ENCODE measurements around the gene POLRMT. TPM values are rescaled to one million over a fixed set of nuclear protein-coding genes. Genes with fewer than 3 reads are reported as not detected.
A peak's percentile ranks its signal among the peaks of the same experiment; 100 is the strongest.

POLRMT gene
- total RNA-seq, 1 donor, result 25.5 TPM

DNA sequence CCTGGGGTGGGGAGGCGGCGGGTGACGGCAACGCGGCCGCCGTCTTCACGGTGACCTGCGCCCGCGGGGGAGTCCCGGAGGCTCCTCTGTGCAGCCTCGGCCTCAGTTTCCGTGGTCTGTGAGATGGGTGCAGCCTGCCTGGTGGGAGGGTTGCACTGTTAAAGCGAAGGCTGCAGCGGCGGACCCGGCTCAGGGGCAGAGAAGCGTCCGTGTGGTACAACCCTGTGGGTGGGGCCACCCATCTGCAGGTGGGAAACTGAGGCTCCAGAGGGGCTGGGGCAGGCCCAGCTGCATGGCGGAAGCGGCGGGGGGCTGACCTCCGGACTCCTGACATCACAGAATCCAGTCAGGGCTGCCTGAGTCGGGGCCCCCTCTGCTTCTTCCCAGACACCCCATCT lies 6.8 kb upstream of the POLRMT start:
- H3K4me3 ChIP-seq (ENCODE audit: low read depth, low read length), result peak overlapping the region; percentile 35
- DNase-seq (ENCODE audit: low read depth), result no peak
- TF ChIP-seq, protein P1, sequence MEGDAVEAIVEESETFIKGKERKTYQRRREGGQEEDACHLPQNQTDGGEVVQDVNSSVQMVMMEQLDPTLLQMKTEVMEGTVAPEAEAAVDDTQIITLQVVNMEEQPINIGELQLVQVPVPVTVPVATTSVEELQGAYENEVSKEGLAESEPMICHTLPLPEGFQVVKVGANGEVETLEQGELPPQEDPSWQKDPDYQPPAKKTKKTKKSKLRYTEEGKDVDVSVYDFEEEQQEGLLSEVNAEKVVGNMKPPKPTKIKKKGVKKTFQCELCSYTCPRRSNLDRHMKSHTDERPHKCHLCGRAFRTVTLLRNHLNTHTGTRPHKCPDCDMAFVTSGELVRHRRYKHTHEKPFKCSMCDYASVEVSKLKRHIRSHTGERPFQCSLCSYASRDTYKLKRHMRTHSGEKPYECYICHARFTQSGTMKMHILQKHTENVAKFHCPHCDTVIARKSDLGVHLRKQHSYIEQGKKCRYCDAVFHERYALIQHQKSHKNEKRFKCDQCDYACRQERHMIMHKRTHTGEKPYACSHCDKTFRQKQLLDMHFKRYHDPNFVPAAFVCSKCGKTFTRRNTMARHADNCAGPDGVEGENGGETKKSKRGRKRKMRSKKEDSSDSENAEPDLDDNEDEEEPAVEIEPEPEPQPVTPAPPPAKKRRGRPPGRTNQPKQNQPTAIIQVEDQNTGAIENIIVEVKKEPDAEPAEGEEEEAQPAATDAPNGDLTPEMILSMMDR (IDR thresholded peaks at IDR 0.05; ENCODE audit: insufficient read depth, low read depth, low read length), result no peak

DNA sequence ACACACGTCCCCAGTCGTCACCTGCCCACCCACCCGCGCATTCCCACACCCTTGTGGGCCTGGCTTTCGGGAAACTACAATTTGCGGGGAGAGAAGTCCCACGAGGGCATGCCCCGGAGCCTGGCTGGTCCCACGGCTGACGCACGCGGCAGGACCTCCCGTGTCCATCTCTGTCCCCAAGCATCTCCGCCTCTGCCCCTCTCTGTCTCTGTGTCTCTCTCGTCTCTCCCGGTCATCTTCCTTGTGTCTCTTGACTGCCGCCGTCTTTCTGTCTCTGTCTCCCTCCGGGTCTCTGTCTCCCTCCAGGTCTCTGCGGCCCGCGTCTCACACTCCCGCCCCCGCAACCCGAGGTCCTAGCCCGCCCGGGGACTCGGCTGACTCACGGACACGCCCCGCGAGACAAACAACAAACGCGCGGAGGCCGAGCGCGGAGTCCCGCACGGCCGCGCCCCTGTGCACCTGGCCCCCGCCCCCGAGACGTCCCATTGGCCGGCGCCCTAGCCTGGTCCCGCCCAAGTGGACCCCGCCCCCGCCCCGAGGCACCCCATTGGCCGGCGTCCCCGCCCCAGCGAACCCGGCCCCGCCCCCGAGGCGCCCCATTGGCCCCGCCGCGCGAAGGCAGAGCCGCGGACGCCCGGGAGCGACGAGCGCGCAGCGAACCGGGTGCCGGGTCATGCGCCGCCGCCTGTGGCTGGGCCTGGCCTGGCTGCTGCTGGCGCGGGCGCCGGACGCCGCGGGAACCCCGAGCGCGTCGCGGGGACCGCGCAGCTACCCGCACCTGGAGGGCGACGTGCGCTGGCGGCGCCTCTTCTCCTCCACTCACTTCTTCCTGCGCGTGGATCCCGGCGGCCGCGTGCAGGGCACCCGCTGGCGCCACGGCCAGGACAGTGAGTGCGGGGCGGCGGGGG lies 6.2 kb upstream of the POLRMT start, which contains the start of gene FGF22:
TSS of gene FGF22 (plus strand) at position 627 of the 908 bp plus-strand sequence. CDS start at position 674, 47 bp downstream.
- peak; percentile 89 for DNase-seq (ENCODE audit: low read depth)
- TF ChIP-seq, protein P1 (IDR thresholded peaks at IDR 0.05; ENCODE audit: insufficient read depth, low read depth, low read length), result no peak
- H3K4me3 ChIP-seq (ENCODE audit: low read depth, low read length), result peak within 1 kb of the TSS; percentile 58

DNA sequence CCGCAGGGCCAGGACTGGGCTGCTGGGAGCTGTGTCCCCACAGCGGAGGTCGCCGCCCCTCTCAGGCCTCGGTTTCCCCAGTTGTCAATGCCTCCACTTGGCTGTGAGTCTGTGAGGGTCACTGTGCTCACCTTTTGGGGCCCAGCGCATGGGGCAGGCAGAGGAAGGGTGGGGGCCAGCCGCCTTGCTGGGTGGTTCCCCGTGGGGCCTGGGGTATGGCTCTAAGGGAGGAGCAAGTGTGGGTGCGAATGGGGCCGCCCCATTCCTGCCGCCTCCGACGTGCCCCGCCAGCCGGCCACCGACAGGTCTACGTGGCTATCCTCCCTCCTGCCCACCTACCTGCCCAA lies 5.5 kb upstream of the POLRMT start:
- peak overlapping the region; percentile 58 for H3K4me3 ChIP-seq (ENCODE audit: low read depth, low read length)
- DNase-seq (ENCODE audit: low read depth), result no peak
- TF ChIP-seq, protein P1 (IDR thresholded peaks at IDR 0.05; ENCODE audit: insufficient read depth, low read depth, low read length), result no peak

DNA sequence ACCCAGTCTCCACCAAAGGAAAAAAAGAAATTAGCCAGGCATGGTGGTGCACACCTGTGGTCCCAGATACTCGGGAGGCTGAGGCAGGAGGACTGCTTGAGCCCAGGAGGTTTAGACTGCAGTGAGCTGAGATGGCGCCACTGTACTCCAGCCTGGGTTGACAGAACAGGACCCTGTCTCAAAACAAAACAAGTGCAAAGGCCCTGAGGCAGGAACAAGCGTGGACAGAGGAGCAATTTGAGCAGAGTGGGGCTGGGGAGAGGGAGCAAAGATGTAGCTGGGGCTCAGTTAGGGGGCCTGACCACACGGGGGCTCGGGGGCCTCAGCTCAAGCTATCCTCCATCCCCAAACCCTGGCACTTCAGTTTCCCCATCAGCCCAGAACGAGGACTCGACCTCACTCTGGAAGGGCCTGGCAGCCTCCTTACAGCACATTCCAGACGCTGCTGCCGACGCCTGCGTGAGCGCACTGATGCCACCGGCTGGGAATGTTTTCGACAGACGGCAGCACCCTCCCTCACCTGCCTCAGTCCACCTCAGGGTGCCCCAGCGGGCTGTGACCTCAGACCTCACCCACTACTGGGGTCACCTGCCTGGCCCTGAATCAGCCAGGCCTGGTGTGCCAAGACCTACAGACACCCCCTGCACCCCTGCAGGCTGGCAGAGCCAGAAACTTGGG lies 1.8 kb upstream of the POLRMT start:
- DNase-seq (ENCODE audit: low read depth), result no peak
- TF ChIP-seq, protein P1 (IDR thresholded peaks at IDR 0.05; ENCODE audit: insufficient read depth, low read depth, low read length), result no peak
- H3K4me3 ChIP-seq (ENCODE audit: low read depth, low read length), result no peak overlapping the region

DNA sequence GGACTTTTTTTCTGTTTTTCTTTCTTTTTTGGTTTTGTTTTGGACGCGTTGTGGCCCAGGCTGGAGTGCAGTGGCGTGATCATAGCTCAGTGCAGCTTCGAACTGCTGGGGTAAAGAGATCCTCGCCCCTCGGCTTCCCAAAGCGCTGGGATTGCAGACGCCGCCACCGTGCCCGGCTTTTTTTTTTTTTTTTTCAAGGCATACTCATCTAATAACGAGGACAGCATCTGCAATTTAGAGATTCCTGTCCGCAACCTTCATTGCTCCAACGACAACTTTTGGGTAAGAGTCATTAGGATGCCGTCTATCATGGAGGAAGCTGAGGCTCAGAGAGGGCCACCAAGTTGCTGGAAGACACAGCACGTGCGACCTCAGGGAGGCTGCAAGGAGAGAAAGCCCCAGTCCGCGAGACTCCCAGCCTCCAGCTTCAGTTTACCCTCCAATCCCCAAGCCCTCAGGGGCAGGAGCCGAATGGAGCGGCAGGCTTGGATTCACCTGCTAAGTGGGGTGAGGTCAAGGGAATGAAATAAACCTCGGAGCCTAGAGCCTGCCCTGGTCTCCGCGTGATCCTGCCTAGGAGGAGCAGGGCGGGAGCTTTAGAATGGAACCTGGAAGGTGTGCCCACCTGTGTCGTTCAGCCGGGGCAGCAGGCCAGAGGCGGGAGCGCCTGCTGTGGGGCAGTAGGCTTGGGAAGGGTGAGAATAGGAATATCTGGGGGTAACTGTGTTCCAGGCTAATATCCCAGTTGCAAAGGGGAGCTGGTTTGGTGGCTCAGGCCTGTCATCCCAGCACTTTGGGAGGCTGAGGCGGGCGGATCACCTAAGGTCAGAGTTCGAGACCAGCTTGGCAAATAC lies 676 bp upstream of the POLRMT start:
- TF ChIP-seq, protein P1 (IDR thresholded peaks at IDR 0.05; ENCODE audit: insufficient read depth, low read depth, low read length), result no peak
- H3K4me3 ChIP-seq (ENCODE audit: low read depth, low read length), result peak overlapping the region; percentile 90
- DNase-seq (ENCODE audit: low read depth), result no peak

DNA sequence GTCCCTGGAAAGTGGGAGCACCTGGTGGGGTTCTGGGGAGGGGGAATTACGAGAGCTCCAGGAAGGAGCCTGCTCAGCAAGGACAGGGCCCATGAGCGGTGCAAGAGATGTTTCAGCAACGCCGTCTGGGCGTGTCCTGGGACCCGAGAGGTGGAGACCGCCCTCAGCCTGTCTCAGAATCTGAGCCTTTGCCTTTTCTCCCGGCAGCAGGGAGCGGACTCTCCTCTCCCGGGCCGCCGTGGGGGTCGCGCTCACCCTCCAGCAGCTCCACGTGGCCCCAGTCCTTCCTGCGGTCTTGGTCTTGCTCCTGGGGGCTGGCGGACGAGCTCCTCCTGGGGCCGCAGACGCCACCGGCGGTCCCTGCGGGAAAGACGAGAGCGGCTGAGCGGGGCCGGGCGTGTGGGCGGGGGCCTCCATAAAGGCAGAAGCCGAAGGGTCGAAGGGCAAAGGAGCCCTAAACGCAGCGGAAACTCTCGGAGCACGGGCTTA lies 714 bp downstream of the POLRMT start:
- peak; percentile 54 for DNase-seq (ENCODE audit: low read depth)
- H3K4me3 ChIP-seq (ENCODE audit: low read depth, low read length), result peak overlapping the region; percentile 84
- TF ChIP-seq, protein P1 (IDR thresholded peaks at IDR 0.05; ENCODE audit: insufficient read depth, low read depth, low read length), result no peak

Measured in fibroblast of villous mesenchyme (primary cell).